Measurements from ENCODE around the gene YY1.
"Not testable (repeated sequence)": the region's sequence is repeated elsewhere in the genome, so short reads cannot be mapped to it uniquely, and the experiment has no call there.

Gene YY1

GRCh38 chr14:100283984-100284881 lies 45.3 kb downstream of the YY1 start:
- no peak for DNase-seq (ENCODE audit: low spot score)

GRCh38 chr14:100285021-100285912 lies 46.3 kb downstream of the YY1 start:
- DNase-seq (ENCODE audit: low spot score), result peak; percentile 76

GRCh38 chr14:100285913-100286400 lies 47.0 kb downstream of the YY1 start:
- no peak for DNase-seq (ENCODE audit: low spot score)

DNA sequence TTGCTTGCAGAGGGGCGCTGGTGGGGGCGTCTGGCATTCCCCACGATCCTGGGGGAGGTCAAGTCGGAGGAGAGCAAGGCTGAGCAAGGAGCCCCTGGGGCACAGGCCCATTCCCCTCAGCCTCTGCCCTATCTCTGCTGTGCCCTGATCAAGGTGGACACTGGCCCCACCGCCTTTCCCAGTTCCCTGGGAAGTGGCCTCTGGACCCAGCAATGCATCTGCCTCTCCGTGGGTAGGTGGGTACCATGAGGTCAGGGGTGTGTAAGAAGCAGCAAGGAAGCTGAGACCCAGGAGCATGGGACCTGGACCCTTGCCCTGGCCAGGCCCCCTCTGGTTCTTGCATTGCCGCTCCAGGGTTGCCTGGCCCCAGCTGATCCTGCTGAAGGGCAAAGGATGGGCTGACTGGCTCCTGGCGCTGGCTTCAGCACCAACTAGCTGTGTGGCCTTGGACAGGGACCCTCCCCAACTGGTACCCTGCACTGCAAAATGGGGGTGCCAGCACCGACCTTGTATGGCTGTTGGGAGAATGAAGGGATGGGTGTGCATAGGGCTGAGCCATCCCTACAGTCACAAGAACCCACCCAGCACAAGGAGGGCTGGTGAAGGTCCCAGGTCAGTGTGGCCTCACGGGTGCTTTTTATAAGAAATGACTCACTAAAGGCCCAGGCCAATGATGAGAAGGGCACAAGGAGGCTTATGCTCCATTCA lies 47.7 kb downstream of the YY1 start:
- DNase-seq (ENCODE audit: low spot score), result no peak

DNA sequence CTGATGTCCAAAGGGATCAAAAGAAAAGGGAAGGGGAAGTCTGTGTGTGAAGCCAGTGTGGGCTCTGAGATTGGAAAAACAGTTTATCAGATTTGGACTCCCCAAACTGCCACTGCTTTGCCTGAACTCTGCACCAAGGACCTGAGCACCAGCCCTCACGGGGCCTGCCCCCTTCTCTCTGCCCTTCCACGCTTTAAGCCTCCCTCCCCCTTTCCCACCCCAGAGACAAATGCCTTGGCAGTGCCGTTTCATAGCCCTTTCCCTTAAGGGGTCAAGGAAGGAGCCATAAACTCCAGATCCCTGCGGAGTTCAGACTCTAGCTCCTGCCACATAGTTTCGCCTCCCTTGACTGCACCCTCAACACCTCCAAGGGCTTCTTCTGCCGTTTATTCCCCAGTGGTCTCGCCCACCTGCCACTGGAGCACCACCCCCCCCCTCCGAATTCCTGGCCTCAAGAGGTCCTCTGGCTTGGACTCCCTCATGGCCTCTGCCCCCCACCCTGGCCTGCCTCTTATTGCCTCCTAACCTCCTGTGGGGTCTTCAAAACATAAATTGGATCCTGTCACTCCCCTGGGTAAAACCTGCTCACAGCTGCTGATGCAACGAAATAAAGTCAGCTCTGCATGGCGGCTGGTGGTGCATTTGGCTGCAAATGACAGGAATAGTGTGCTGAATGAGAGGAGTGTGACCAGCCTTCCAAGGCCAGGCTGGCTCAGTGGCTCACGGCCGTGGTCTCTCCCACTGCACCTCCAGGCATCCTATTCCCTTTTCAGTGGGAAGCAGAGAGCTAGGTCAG lies 48.5 kb downstream of the YY1 start:
- DNase-seq (ENCODE audit: low spot score), result no peak

DNA sequence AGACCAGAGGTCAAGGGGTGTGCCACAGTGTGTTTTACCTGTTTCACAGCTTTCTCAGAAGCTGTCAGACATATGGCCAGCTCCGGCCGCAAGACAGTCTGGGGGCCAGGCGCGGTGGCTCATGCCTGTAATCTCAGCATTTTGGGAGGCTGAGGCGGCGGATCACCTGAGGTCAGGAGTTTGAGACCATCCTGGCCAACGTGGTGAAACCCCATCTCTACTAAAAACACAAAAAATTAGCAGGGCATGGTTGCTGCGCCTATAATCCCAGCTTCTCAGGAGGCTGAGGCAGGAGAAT lies 49.0 kb downstream of the YY1 start:
- not testable (repeated sequence) for DNase-seq (ENCODE audit: low spot score)

- no peak for DNase-seq (ENCODE audit: low spot score)
These were observed 49.6 kb downstream of the YY1 start for GRCh38 chr14:100288382-100289185.

- no peak for DNase-seq (ENCODE audit: low spot score)
These were observed 51.1 kb downstream of the YY1 start for GRCh38 chr14:100289916-100290606.

DNA sequence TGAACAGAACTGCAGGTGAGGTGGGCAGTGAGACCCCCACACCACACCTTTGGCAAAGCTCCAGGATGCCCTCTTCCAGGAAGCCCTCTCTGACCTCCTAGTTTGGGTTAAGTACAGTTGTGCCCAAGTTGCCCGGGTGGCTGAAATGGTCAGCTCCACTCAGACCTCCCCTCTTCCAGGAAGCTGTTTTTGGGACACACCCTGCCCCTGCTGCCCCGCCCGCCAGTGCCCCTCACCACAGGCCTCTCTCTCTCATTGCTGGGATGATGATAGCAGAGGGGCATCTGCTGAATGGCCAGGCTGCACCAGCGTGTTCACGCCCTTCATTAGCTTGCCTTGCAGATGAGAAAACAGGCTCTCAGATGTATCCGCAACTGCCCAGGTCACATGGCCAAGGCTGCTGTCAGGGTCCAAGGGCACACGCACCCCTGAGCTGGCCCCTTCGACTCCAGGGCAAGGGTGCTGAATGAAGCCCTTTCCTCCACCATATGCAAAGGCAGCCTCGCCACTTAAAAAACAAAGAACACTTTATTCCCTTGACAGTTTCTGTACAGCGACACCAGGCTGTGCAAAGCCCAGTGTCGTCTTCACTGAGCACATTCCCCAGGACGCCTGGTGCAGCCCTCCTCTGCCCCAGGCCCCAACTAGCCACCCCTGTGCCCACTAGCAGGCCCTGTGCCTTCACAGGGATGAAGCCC lies 51.8 kb downstream of the YY1 start:
- DNase-seq (ENCODE audit: low spot score), result no peak

- DNase-seq (ENCODE audit: low spot score), result no peak
These were observed 52.5 kb downstream of the YY1 start for GRCh38 chr14:100291305-100292075.

- DNase-seq (ENCODE audit: low spot score), result no peak
These were observed 53.4 kb downstream of the YY1 start for GRCh38 chr14:100292301-100292775.

- DNase-seq (ENCODE audit: low spot score), result no peak
These were observed 54.0 kb downstream of the YY1 start for GRCh38 chr14:100292776-100293461.

GRCh38 chr14:100293497-100294212 lies 54.7 kb downstream of the YY1 start:
- DNase-seq (ENCODE audit: low spot score), result no peak

- no peak for DNase-seq (ENCODE audit: low spot score)
These were observed 55.4 kb downstream of the YY1 start for GRCh38 chr14:100294213-100294962.

GRCh38 chr14:100294963-100295330 lies 56.0 kb downstream of the YY1 start:
- no peak for DNase-seq (ENCODE audit: low spot score)

DNA sequence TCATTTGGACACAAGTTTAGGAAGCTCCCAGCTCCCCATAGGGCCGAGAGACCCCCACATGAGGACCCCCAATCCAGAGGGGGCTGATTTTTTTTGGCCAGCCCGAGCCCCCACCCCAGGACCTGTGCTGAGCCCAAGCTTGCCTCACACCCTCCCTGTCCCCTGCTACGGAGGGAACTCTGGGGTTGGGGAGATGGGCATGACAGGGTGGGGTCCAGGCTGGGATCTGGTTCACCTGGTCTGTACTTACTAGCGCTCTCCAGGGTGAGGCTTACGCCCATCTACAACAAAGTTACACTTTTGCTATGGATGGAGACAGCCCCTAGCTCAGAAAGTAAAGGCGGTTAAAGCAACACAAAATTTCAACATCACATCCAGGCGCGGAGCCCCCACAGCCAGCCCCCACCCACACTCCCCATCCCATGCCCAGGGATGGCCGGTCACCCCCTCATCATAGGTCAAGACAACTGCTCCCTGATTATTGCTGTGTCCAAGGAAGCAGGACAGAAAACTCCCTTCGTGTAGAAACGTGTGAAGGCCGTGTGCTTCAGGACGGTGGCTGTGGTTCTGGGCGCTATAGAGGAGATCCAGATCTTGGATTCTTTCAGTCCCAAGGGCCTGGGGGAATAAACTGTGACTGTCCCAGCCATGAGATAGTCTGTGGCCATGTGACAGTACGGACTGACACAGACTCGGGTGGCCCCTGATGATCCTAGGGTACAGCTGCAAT lies 56.6 kb downstream of the YY1 start:
- no peak for DNase-seq (ENCODE audit: low spot score)

Measured in COLO829 (cell line).